Pancreas (tissue), 10 donors: ENCODE results near the gene GABBR1. TPM values are rescaled to one million over a fixed set of nuclear protein-coding genes. Genes with fewer than 3 reads are reported as not detected.

Source experiments
- ATAC-seq, 4 donors: fragments of 200-7000 bp; cut with Tn5 transposase; one replicate each; pipeline versions ENCODE4 v1.8.0 to v1.9.1; 2020; ENCODE audit warnings: mild to moderate bottlenecking in 4 of 4, moderate library complexity in 4 of 4
- DNase-seq, 6 donors: peaks; one replicate each; pipeline ENCODE4 v3.0.0-alpha.2; 2020
- FAIRE-seq: peaks from 2 replicates; lab custom pipeline; 2012; peaks lifted over from hg19 to GRCh38; lab: Jason Lieb, UNC
- H3K27ac ChIP-seq, 4 donors: fragments of 200-600 bp; sonication (generic); 1 replicate in 3 of 4; 2 replicates in 1 of 4; pipeline versions ENCODE4 v1.5.0 to v1.8.0; 2020
- H3K27me3 ChIP-seq, 4 donors: fragments of 200-600 bp; one replicate each; pipeline ENCODE4 v1.8.0; 2021
- H3K36me3 ChIP-seq, 3 donors: fragments of 200-600 bp; sonication (generic) in 1 of 3; one replicate each; pipeline versions ENCODE4 v1.5.0 to v1.8.0; 2020 to 2021
- H3K4me1 ChIP-seq, 3 donors: fragments of 200-600 bp; one replicate each; pipeline ENCODE4 v1.8.0; 2021
- H3K4me3 ChIP-seq, 4 donors: fragments of 200-600 bp; sonication (generic) in 2 of 4; one replicate each; pipeline versions ENCODE4 v1.5.0 to v1.8.0; 2020 to 2021
- H3K9me3 ChIP-seq, 4 donors: fragments of 200-600 bp; one replicate each; pipeline ENCODE4 v1.8.0; 2021
- WGBS, 2 donors: extraction: QIAGEN DNeasy Blood & Tissue Kit; methylation state at CpG; one replicate each; pipeline ENCODE4 v1.1.7; 2013; 5-methylcytosine and 5-hydroxymethylcytosine counted together
- intact Hi-C, 3 donors: fragments of 100-400 bp; cut with DNase I; formaldehyde crosslinking; loops; one replicate each; pipeline versions ENCODE4 v1.11.1 to v1.14.2; 2022
- polyA plus RNA-seq, 2 donors: library from polyadenylated mRNA; stranded (reverse); fragments of 200-250 nt; gene quantifications; one replicate each; pipeline ENCODE4 v1.2.3, GENCODE V29; 2013
- total RNA-seq, 6 donors: library from RNA; stranded (reverse); fragmentation: NEBNext Ultra II Directional in 4 of 6; extraction: Animal tissue kit (Norgen Biotek cat#: 25700) in 4 of 6; gene quantifications; one replicate each; pipeline versions ENCODE4 v1.2.1 to v1.2.4, GENCODE V29; 2021 to 2023
- TF ChIP-seq, protein P1 (sequence below), 4 donors: fragments of 200-600 bp; sonication (generic) in 3 of 4; IDR thresholded peaks; one replicate each; pipeline versions ENCODE4 v1.5.0 to v1.8.0; 2021; ENCODE audit warnings: antibody characterized with exemption in 4 of 4
- donor health status: healthy with polysubstance abuse.
- donor health status: DM: no; HTN: no; CAD: no; lungs with moderate emphysema.
- donor health status: DM: no; HTN: no; CAD: no.
- donor health status: control.
- donor health status: control.
- donor health status: Bipolar disorder and iron deficiency.
- donor health status: DM: yes; HTN: yes; CAD: no.
- donor health status: DM: no; HTN: no; CAD: no.
- donor health status: DM: no; HTN: no; CAD: no.
- donor health status: DM: yes; HTN: yes; CAD: no.

GABBR1 gene
- total and polyA plus RNA-seq, 8 donors = 5.2 to 26.7 (median 8.7) TPM

- intact Hi-C loops = no loop called here
- H3K27me3 ChIP-seq = no peaks in the 10 kb centered on the region
- DNase-seq (no peak), ATAC-seq (no peak), FAIRE-seq (no peak)
- H3K4me3 ChIP-seq = no peak overlapping the region
- no peak overlapping the region for H3K27ac ChIP-seq
- H3K4me1 ChIP-seq = peaks cover 0 to 7% (median 6%) of the 10 kb centered on the region in 3 donors
- TF ChIP-seq, protein P1, sequence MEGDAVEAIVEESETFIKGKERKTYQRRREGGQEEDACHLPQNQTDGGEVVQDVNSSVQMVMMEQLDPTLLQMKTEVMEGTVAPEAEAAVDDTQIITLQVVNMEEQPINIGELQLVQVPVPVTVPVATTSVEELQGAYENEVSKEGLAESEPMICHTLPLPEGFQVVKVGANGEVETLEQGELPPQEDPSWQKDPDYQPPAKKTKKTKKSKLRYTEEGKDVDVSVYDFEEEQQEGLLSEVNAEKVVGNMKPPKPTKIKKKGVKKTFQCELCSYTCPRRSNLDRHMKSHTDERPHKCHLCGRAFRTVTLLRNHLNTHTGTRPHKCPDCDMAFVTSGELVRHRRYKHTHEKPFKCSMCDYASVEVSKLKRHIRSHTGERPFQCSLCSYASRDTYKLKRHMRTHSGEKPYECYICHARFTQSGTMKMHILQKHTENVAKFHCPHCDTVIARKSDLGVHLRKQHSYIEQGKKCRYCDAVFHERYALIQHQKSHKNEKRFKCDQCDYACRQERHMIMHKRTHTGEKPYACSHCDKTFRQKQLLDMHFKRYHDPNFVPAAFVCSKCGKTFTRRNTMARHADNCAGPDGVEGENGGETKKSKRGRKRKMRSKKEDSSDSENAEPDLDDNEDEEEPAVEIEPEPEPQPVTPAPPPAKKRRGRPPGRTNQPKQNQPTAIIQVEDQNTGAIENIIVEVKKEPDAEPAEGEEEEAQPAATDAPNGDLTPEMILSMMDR (IDR thresholded peaks at IDR 0.05) = no peak
- no peaks in the 10 kb centered on the region for H3K9me3 ChIP-seq
- no peaks in the 10 kb centered on the region for H3K36me3 ChIP-seq
- 55 to 62% methylated on average over 7 of the region's 7 CpGs for WGBS, 2 donors
These were observed 7.5 kb downstream of the GABBR1 start for GRCh38 chr6:29625337-29625930.

DNA sequence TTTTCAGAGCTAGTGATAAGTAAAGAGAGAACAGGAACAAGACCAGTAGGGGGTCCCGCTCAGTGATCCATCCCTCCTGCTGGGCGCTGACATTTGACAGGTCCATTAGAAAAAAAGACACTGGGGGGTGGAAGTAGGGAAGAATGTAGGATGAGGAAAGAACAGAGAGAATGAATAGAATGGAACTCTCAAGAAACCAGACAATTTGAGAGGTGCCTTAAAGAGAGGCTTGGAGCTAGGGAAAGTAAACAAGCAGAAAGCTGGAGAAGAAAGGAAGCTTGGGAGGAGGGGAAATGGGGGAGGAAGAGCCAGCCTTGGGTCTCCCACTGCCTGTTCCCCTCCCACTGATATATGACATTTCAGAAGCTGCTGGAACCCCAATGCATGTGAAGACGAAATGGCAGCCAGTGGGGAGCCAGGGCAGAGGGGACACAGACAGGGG is 8.4 kb downstream of the GABBR1 start:
- Histone ChIP-seq H3K9me3 (no peaks in the 10 kb centered on the region), H3K27me3 (no peaks in the 10 kb centered on the region), H3K4me1 (peaks cover 0 to 7% (median 6%) of the 10 kb centered on the region in 3 donors), H3K36me3 (no peaks in the 10 kb centered on the region), H3K27ac (no peak overlapping the region), H3K4me3 (no peak overlapping the region)
- WGBS, 2 donors = 78 to 82% methylated on average over 3 of the region's 3 CpGs
- DNase-seq (no peak), FAIRE-seq (no peak), ATAC-seq (no peak)
- TF ChIP-seq, protein P1 (IDR thresholded peaks at IDR 0.05) = no peak
- intact Hi-C loops = no loop called here

GRCh38 chr6:29620630-29621029 is 12.4 kb downstream of the GABBR1 start:
- Histone ChIP-seq H3K9me3 (no peaks in the 10 kb centered on the region), H3K4me1 (no peaks in the 10 kb centered on the region), H3K36me3 (no peaks in the 10 kb centered on the region), H3K27me3 (no peaks in the 10 kb centered on the region), H3K27ac (no peak overlapping the region), H3K4me3 (no peak overlapping the region)
- no peak for DNase-seq
- FAIRE-seq = no peak
- intact Hi-C loops = no loop called here
- TF ChIP-seq, protein P1 (IDR thresholded peaks at IDR 0.05) = no peak
- 66 to 69% methylated on average over 4 of the region's 4 CpGs for WGBS, 2 donors
- ATAC-seq = no peak

- H3K36me3 ChIP-seq = no peaks in the 10 kb centered on the region
- ATAC-seq (no peak), FAIRE-seq (no peak), DNase-seq (no peak)
- TF ChIP-seq, protein P1 (IDR thresholded peaks at IDR 0.05) = no peak
- no peaks in the 10 kb centered on the region for H3K4me1 ChIP-seq
- no peaks in the 10 kb centered on the region for H3K27me3 ChIP-seq
- WGBS, 2 donors = 66 to 80% methylated on average over 1 of the region's 1 CpG
- H3K27ac ChIP-seq = no peak overlapping the region
- intact Hi-C loops = no loop called here
- no peaks in the 10 kb centered on the region for H3K9me3 ChIP-seq
- H3K4me3 ChIP-seq = no peak overlapping the region
These were observed 13.3 kb downstream of the GABBR1 start for GRCh38 chr6:29619578-29620160.
